Stimulated activated naive CD4-positive, alpha-beta T cell treated with Interleukin-2 at 50 U/mL for 16 hours (primary cell): Measurements from ENCODE around the gene TNS4.

ENCODE experiments used
- DNase-seq: peaks from one replicate; lab custom pipeline; 2025; lab: John Stamatoyannopoulos, UW

The TNS4 gene

GRCh38 chr17:40536295-40537171 lies 35.1 kb upstream of the TNS4 start:
- no peak for DNase-seq

GRCh38 chr17:40535924-40536294 lies 34.5 kb upstream of the TNS4 start:
- DNase-seq, result no peak

GRCh38 chr17:40535438-40535837 lies 34.0 kb upstream of the TNS4 start:
- no peak for DNase-seq

GRCh38 chr17:40534371-40535189 lies 33.2 kb upstream of the TNS4 start:
- no peak for DNase-seq

GRCh38 chr17:40533896-40534295 lies 32.5 kb upstream of the TNS4 start:
- no peak for DNase-seq

- no peak for DNase-seq
Observed at GRCh38 chr17:40532520-40533253, 31.3 kb upstream of the TNS4 start.

GRCh38 chr17:40531051-40531991 lies 29.9 kb upstream of the TNS4 start:
- DNase-seq, result peak; percentile 81

GRCh38 chr17:40530531-40530994 lies 29.1 kb upstream of the TNS4 start:
- DNase-seq, result no peak

- no peak for DNase-seq
Observed at GRCh38 chr17:40529991-40530390, 28.6 kb upstream of the TNS4 start.

- DNase-seq, result no peak
Observed at GRCh38 chr17:40528692-40529417, 27.4 kb upstream of the TNS4 start.

GRCh38 chr17:40526668-40527067 lies 25.2 kb upstream of the TNS4 start:
- DNase-seq, result no peak

GRCh38 chr17:40525294-40525693 lies 23.9 kb upstream of the TNS4 start:
- DNase-seq, result no peak

- no peak for DNase-seq
Observed at GRCh38 chr17:40524243-40524965, 23.0 kb upstream of the TNS4 start.

GRCh38 chr17:40522961-40523310 lies 21.5 kb upstream of the TNS4 start:
- DNase-seq, result no peak

GRCh38 chr17:40522250-40522960 lies 21.0 kb upstream of the TNS4 start:
- no peak for DNase-seq

- no peak for DNase-seq
Observed at GRCh38 chr17:40520991-40521453, 19.6 kb upstream of the TNS4 start.

- DNase-seq, result no peak
Observed at GRCh38 chr17:40519089-40519775, 17.8 kb upstream of the TNS4 start.

GRCh38 chr17:40518401-40519088 lies 17.1 kb upstream of the TNS4 start:
- no peak for DNase-seq
